Measurements from ENCODE around the gene GRK3.

DNA sequence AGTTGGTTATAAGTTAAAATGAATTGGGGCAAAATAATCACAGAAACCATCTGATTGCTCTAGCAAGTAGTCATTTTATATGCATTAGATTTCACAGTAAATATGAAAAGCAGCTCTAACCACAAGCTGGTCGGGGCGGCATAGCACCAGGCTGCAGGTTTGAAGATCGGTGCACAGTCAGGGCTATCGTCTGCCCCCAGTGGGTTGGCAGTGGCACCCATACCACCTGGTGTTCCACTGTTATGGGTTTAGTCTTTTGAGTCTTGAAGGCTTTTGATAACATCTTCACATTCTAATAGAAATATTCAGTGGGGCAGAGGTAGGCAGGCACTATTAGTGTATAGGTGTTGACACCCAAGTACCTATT lies 62.1 kb downstream of the GRK3 start:
- no peak for TF ChIP-seq POLR2AphosphoS5 (IDR thresholded peaks at IDR 0.05)
- TF ChIP-seq CTCF (IDR thresholded peaks at IDR 0.05), result no peak

All from suprapubic skin (tissue), 3 donors.